ENCODE measurements around the gene IL17F. TPM values are rescaled to one million over a fixed set of nuclear protein-coding genes. Genes with fewer than 3 reads are reported as not detected.

IL17F gene
- total RNA-seq, 1 experiment from 2014 or later: not detected

DNA sequence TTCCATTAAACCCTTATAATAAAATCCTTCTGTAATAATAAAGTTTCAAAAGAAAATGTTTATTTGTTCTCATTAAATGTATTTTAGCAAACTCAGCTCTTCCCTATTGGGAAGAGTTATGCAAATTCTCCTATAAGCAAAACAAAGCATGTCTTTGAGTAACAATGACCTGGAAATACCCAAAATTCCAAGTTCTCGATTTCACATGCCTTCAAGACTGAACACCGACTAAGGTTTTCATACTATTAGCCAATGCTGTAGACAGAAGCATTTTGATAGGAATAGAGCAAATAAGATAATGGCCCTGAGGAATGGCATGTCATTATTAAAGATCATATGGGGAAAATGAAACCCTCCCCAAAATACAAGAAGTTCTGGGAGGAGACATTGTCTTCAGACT lies 54.3 kb downstream of the IL17F start:
- TF ChIP-seq, protein P1, sequence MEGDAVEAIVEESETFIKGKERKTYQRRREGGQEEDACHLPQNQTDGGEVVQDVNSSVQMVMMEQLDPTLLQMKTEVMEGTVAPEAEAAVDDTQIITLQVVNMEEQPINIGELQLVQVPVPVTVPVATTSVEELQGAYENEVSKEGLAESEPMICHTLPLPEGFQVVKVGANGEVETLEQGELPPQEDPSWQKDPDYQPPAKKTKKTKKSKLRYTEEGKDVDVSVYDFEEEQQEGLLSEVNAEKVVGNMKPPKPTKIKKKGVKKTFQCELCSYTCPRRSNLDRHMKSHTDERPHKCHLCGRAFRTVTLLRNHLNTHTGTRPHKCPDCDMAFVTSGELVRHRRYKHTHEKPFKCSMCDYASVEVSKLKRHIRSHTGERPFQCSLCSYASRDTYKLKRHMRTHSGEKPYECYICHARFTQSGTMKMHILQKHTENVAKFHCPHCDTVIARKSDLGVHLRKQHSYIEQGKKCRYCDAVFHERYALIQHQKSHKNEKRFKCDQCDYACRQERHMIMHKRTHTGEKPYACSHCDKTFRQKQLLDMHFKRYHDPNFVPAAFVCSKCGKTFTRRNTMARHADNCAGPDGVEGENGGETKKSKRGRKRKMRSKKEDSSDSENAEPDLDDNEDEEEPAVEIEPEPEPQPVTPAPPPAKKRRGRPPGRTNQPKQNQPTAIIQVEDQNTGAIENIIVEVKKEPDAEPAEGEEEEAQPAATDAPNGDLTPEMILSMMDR (IDR thresholded peaks at IDR 0.05; ENCODE audit: unreplicated experiment): no peak
- H3K4me1 Mint-ChIP-seq (ENCODE audit: insufficient read depth, unreplicated experiment): no peaks in the 10 kb centered on the region
- H3K4me3 Mint-ChIP-seq (ENCODE audit: unreplicated experiment): no peak overlapping the region
- no peak overlapping the region for H3K27ac Mint-ChIP-seq (ENCODE audit: low read depth, unreplicated experiment)
- DNase-seq (ENCODE audit: unreplicated experiment): no peak
- no peaks in the 10 kb centered on the region for H3K36me3 Mint-ChIP-seq (ENCODE audit: insufficient read depth, unreplicated experiment)
- no TSS peak for BruUV-seq (replicated peaks)
- POLR2A ChIA-PET: no interaction called here
- no peaks in the 10 kb centered on the region for H3K9me3 Mint-ChIP-seq (ENCODE audit: unreplicated experiment)
- H3K27me3 Mint-ChIP-seq (ENCODE audit: insufficient read depth, unreplicated experiment): peaks cover 46% of the 10 kb centered on the region
- CTCF ChIA-PET: interaction anchor here (0.7 to 0.9 kb wide), 2 partner anchors 9 to 35 kb away, joined by 3 to 4 read pairs; no protein-coding TSS in a partner anchor
- intact Hi-C loops (cut with micrococcal nuclease): no loop called here

DNA sequence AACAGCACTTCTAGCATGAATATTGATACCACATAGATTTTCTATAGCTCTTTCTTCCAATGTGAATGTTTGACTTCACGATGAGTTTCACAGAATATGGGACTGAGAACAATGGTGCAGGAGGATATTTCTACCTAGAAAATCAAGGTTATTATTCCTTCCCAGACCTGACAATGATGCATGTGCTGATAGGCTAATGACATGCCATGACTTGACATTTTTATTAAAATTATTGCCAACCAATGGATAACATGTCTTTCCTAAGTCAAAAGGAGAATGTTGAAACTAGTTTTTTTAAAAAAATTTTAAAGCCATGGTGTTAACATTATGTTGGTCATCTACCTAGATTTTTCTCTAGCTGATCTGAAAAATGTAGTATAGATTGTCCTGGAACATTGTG lies 57.2 kb downstream of the IL17F start:
- CTCF ChIA-PET: no interaction called here
- Mint-ChIP-seq H3K9me3 (ENCODE audit: unreplicated experiment) (no peaks in the 10 kb centered on the region), H3K27ac (ENCODE audit: low read depth, unreplicated experiment) (no peak overlapping the region), H3K4me1 (ENCODE audit: insufficient read depth, unreplicated experiment) (no peaks in the 10 kb centered on the region), H3K36me3 (ENCODE audit: insufficient read depth, unreplicated experiment) (no peaks in the 10 kb centered on the region), H3K4me3 (ENCODE audit: unreplicated experiment) (no peak overlapping the region), H3K27me3 (ENCODE audit: insufficient read depth, unreplicated experiment) (peaks cover 42% of the 10 kb centered on the region)
- TF ChIP-seq, protein P1 (IDR thresholded peaks at IDR 0.05; ENCODE audit: unreplicated experiment): no peak
- POLR2A ChIA-PET: no interaction called here
- intact Hi-C loops (cut with micrococcal nuclease): no loop called here
- BruUV-seq (replicated peaks): no TSS peak
- DNase-seq (ENCODE audit: unreplicated experiment): no peak

Other genes starting within 250 kb of the IL17F start
- not detected in 2 replicates for gene PKHD1, start 156.9 kb downstream of the IL17F start, total RNA-seq (2022)
- not detected in 2 replicates for gene IL17A, start 58.1 kb downstream of the IL17F start, total RNA-seq (2022)
- gene MCM3, start 40.2 kb upstream of the IL17F start, total RNA-seq (2022): 16.3 and 24.9 TPM in 2 replicates
- 1.8 and 1.9 TPM in 2 replicates for gene PAQR8, start 117.7 kb upstream of the IL17F start, total RNA-seq (2022)
- gene EFHC1, start 175.8 kb upstream of the IL17F start, total RNA-seq (2022): 26.3 and 26.9 TPM in 2 replicates

All from MCF 10A (cell line).